NCI-H146 (cell line): ENCODE measurements around the gene TOMM70.

Source experiments
- DNase-seq: peaks from one replicate; lab custom pipeline; 2025; lab: John Stamatoyannopoulos, UW

The TOMM70 gene

GRCh38 chr3:100411091-100411982 is 10.4 kb upstream of the TOMM70 start:
- DNase-seq: no peak

DNA sequence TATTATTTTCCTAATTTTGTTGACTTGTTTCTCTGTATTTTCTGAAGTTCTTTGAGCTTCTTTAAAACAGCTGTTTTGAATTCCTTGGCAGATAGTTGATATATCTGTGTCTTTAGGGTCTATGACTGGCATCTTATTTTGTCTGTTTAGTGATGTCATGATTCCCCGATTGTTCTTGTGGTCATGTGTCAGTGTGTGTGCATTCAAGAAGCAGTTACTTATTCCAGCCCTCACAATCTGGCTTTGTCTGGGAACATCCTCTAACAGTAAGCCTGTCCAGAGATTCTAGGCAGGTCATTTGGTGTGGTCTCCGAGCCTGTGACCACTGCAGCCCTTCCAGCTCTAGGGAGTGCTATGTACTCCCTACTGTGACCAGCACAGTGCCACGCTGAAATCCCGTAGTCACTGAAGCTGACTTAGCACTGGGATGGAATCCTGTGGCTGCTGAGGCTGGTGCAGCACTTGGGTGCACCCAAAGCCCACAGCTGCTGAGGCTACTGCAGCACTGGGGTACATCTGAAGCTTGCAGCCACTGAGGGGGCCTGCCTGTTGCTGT is 7.2 kb upstream of the TOMM70 start:
- no peak for DNase-seq

DNA sequence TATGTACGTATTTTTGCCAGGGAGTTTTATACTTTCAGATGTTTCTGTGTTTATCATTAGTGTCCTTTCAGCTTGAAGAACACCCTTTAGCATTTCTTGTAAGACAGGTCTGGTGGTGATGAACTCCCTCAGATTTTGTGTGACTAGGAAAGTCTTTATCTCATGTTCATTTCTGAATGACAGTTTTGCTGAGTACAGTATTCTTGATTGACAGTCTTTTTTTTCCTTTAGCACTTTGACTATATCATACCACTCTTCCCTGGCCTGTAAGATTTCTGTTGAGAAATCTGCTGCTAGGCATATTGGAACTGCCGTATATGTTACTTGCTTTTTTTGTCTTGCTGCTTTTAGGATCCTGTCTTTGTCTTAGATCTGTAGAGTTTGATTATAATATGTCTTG is 6.3 kb upstream of the TOMM70 start:
- no peak for DNase-seq

DNA sequence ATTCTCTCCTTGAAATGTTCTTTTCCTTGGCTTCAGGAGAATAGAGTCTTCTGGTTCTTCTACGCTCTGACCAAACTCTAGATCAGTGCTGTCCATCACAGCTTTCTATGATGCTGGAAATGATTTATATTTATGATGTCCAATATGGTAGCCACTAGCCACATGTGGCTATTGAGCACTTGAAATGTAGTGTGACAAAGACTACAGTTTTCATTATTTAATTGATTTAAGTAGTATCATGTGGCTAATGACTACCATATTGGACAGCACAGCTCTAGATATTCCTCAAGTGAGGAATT is 3.3 kb upstream of the TOMM70 start:
- DNase-seq: no peak

DNA sequence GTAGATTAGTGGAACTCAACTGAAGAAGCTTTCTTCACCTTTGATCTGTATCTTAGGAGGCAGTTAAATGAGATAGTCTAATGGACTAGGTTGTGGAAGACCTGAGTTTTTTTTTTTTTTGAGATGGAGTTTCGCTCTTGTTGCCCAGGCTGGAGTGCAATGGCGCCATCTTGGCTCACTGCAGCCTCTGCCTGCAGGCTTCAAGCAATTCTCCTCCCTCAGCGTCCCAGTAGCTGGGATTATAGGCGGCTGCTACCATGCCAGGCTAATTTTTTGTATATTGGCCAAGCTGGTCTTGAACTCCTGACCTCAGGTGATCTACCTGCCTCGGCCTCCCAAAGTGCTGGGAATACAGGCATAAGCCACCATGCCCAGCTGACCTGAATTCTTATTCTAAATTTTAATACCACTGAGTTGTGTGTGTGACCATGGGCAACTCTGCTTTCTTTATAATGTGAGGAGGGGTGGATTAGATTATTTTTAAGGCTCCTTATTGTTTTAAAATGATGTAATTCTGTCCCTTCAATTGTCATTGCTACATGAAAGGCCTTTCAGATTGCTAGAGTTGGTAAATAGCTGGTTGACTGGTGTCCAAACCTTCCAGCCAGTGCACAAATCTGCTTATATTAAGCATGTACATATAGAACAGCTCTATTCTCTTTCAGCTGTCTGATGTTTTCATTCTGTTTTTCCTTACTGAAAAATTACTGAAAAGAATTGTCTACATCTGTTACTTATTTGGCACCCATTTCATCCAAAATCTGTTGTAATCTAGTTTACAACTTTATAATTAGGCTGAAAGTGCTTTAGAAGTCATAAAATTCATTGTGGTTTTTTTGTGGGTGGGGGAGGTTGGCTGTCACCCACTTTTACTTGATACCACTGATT is 2.7 kb upstream of the TOMM70 start:
- DNase-seq: peak; percentile 51

- peak; percentile 2 for DNase-seq
These were observed 2.0 kb upstream of the TOMM70 start for GRCh38 chr3:100402891-100403290.

GRCh38 chr3:100402256-100402655 is 1.4 kb upstream of the TOMM70 start:
- peak; percentile 82 for DNase-seq

- peak; percentile 67 for DNase-seq
These were observed 769 bp upstream of the TOMM70 start for GRCh38 chr3:100401674-100402041.

DNA sequence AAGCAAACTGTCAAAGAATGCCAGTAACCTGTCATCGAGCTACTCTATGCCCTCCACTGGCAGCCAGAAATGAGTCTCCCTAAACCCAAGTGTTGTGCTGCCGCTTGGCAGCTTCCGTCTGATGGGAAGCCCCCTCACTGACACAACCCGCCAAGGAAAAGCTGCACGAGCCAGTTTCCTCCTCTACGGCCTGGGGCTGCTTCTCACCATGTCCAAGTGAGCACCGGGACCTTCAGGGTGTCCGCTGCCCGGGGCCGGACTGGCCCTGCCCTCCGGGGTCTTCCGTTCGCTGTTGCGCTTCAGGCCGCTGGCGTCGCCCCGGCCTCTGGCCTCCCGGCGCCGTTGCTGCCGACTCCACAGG is 490 bp downstream of the TOMM70 start:
- DNase-seq: no peak

- DNase-seq: no peak
These were observed 1.4 kb downstream of the TOMM70 start for GRCh38 chr3:100399341-100400071.

DNA sequence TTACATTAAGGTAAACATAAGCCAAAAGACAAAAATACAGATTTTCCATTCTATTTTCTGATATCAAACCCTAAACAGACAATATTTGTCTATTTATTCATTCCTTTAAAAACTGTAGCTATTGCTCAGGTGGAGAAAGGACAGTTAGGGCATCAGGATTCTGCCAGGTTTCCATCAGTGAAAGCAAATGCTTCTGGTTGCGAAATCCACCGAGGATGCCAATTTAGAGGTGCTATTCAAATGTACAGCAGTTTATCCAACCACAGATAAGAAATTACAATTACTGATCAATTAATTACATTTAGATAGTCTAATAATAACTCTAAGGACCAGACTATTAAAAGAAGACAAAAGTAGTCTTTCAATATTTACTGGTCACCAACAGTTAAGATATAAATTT is 3.9 kb downstream of the TOMM70 start:
- DNase-seq: no peak

- DNase-seq: no peak
These were observed 5.0 kb downstream of the TOMM70 start for GRCh38 chr3:100395679-100396431.

DNA sequence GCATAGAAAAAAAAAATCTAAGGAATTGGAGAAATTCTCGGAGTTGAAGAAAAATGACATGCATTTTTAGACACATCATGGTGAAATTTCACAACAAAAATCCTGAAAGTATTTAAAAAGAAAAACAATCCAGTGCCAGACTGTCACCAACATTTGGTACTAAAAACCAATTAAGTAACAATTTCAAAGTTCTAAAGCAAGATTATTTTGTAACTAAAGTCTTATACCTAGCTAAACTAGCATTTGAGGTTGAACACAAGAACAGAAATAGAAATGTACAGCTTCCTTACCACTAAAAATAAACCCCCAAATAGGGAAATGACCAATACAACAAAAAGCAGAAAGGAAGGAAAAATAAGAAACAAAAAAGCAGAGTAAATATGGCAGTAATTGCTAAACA is 11.9 kb downstream of the TOMM70 start:
- DNase-seq: no peak

- DNase-seq: no peak
These were observed 14.3 kb downstream of the TOMM70 start for GRCh38 chr3:100386437-100387074.

DNA sequence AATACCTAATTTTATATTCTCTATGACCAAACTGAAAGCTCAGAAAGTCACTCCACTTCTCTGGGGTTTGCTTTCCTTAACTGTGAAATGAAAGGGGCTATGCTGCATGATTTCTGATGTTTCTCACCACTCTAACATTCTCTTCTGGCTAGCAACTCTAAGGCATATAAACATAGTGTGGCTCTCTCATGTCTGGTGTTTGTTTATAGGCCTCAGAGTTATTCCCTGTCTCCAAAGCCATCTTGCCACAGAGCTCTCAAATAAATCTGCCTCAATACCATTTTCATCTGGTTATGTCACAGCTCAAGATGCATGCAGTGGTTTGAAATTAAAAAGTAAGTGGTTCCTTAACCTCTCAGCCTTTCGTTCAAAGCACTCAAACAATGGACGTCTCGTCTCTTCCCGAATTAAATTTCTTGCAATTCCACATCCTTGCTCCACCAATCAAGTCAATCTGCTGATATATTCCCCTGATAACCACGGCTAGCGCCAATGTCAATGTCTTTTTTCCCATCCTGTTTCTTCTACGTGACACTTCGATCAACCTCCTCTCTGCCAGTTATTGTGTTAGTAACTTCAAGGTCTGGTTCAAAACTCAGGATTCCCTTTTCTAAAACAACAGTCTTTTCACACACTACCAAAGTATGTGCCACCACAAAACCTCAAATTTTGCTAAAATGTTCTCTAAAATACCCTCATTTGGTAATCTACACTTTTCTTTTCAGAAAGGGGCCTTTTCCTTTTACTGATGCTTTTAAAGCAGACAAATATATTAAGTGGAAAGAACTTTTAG is 16.0 kb downstream of the TOMM70 start:
- DNase-seq: no peak

GRCh38 chr3:100376301-100376700 is 24.6 kb downstream of the TOMM70 start:
- DNase-seq: no peak

GRCh38 chr3:100374521-100374920 is 26.4 kb downstream of the TOMM70 start:
- no peak for DNase-seq

DNA sequence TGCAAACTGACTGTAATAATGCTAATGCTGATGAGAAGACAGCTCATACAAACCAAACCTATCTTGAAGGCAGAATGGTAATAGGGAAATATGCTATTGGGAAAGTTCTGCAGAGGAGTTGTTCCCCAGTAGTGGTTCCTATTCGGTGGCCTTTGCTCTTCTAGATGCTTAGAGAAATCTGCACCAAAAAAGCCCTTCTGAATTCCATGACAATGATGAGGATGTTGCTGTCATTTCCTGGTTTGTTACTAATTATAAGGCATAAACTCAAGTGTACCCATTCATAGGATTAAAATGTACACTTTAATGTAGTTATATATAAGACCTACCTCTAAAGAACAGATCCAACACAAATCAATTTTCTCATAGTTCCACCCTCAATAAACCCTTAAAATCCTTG is 30.1 kb downstream of the TOMM70 start:
- DNase-seq: no peak

- DNase-seq: no peak
These were observed 32.4 kb downstream of the TOMM70 start for GRCh38 chr3:100368441-100368840.

DNA sequence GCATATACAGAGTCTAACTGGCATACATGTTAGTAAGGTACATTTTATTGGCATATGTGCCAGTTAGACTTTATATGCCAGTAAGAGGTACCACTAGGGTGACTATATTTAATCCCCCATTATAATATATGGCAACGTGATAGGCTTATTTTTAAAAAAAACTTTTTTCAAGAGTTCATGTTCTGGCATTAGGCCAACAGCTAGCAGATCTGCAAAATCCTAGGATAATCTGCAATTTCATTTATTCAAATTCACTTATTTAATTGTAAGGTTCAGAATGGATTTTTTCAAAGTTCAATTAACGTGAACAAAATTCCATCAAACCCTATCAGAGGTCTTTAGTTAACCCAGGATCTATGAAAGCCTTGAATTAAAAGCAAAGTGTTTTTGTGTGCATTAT is 34.5 kb downstream of the TOMM70 start:
- no peak for DNase-seq
